Gastroesophageal sphincter (tissue), 4 donors: ENCODE measurements around the gene PRMT3. TPM values are rescaled to one million over a fixed set of nuclear protein-coding genes. Genes with fewer than 3 reads are reported as not detected.

ENCODE experiments used
- ATAC-seq: fragments of 150-250 bp; one replicate; pipeline ENCODE4 v1.9.1; 2016; ENCODE audit warnings: mild to moderate bottlenecking, moderate library complexity
- H3K27ac ChIP-seq, 4 donors: fragments of 200-600 bp; sonication (generic) in 3 of 4; 1 replicate in 3 of 4; 2 replicates in 1 of 4; pipeline ENCODE4 v1.5.1; 2016 to 2019
- H3K27me3 ChIP-seq: fragments of 200-600 bp; sonication (generic); one replicate; pipeline ENCODE4 v1.5.1; 2019
- H3K36me3 ChIP-seq, 2 donors: fragments of 200-600 bp; sonication (generic); one replicate each; pipeline ENCODE4 v1.5.1; 2019; ENCODE audit warnings: control low read depth in 1 of 2
- H3K4me1 ChIP-seq, 3 donors: fragments of 200-600 bp; sonication (generic); 1 replicate in 2 of 3; 2 replicates in 1 of 3; pipeline ENCODE4 v1.5.1; 2016 to 2019; ENCODE audit warnings: control low read depth in 2 of 3
- H3K4me3 ChIP-seq, 2 donors: fragments of 200-600 bp; sonication (generic); one replicate each; pipeline ENCODE4 v1.5.1; 2019; ENCODE audit warnings: mild to moderate bottlenecking in 1 of 2, moderate library complexity in 1 of 2
- H3K9me3 ChIP-seq, 3 donors: fragments of 200-600 bp; sonication (generic); one replicate each; pipeline ENCODE4 v1.5.1; 2017 to 2019; ENCODE audit warnings: control low read depth in 2 of 3
- CTCF ChIP-seq, 4 experiments: fragments of 200-600 bp in 2 of 4; fragments of 450-650 bp in 2 of 4; sonication (generic) in 1 of 4; IDR thresholded peaks; one replicate each; pipeline ENCODE4 v1.5.1; 2017 to 2019; ENCODE audit warnings: antibody characterized with exemption in 4 of 4, mild to moderate bottlenecking in 2 of 4, moderate library complexity in 2 of 4
- EP300 ChIP-seq: sonication (generic); formaldehyde crosslinking; IDR thresholded peaks from one replicate; pipeline ENCODE4 v1.6.1; 2017; ENCODE audit warnings: antibody characterized with exemption, mild to moderate bottlenecking
- POLR2A ChIP-seq, 2 donors: fragments of 450-650 bp; IDR thresholded peaks; one replicate each; pipeline ENCODE4 v1.6.1; 2017; ENCODE audit warnings: antibody characterized with exemption in 2 of 2, mild to moderate bottlenecking in 2 of 2, moderate library complexity in 1 of 2
- POLR2AphosphoS5 ChIP-seq: sonication (generic); formaldehyde crosslinking; IDR thresholded peaks from one replicate; pipeline ENCODE4 v1.6.1; 2017; ENCODE audit warnings: antibody characterized with exemption
- WGBS, 2 donors: methylation state at CpG; one replicate each; pipeline ENCODE4 v1.1.5; 2018; ENCODE audit warnings: low coverage in 1 of 2; 5-methylcytosine and 5-hydroxymethylcytosine counted together
- total RNA-seq, 4 donors: library from RNA; depleted of rRNA; stranded (reverse); fragments of >200 nt; gene quantifications; one replicate each; pipeline ENCODE4 v1.1.0, GENCODE V29; 2016

The PRMT3 gene
- total RNA-seq, 4 donors from 2014 or later = 9.9 to 20.9 (median 18.8) TPM

GRCh38 chr11:20536365-20536764, 148.8 kb downstream of the PRMT3 start:
- H3K27ac ChIP-seq = no peak overlapping the region
- 89 to 100% methylated on average over 2 to 3 of the region's 3 CpGs for WGBS, 2 donors
- H3K27me3 ChIP-seq = peaks cover 13% of the 10 kb centered on the region
- peaks cover 0 to 7% (median 0%) of the 10 kb centered on the region in 3 donors for H3K9me3 ChIP-seq
- no peak overlapping the region for H3K4me3 ChIP-seq
- TF ChIP-seq CTCF (IDR thresholded peaks at IDR 0.05) (no peak), POLR2A (IDR thresholded peaks at IDR 0.05) (no peak), EP300 (no peak), POLR2AphosphoS5 (no peak)
- no peaks in the 10 kb centered on the region for H3K4me1 ChIP-seq
- ATAC-seq = no peak
- H3K36me3 ChIP-seq = no peaks in the 10 kb centered on the region

- no peak for ATAC-seq
- WGBS, 2 donors = 67% methylated on average over 1 of the region's 1 CpG
- TF ChIP-seq EP300 (no peak), POLR2A (IDR thresholded peaks at IDR 0.05) (no peak), CTCF (IDR thresholded peaks at IDR 0.05) (no peak), POLR2AphosphoS5 (no peak)
- H3K27ac ChIP-seq = no peak overlapping the region
- H3K4me3 ChIP-seq = no peak overlapping the region
- peaks cover 0 to 7% (median 0%) of the 10 kb centered on the region in 3 donors for H3K9me3 ChIP-seq
- H3K4me1 ChIP-seq = no peaks in the 10 kb centered on the region
- H3K36me3 ChIP-seq = no peaks in the 10 kb centered on the region
- peaks cover 13% of the 10 kb centered on the region for H3K27me3 ChIP-seq
Observed at GRCh38 chr11:20536784-20537183, 149.3 kb downstream of the PRMT3 start.

GRCh38 chr11:20541503-20541902, 154.0 kb downstream of the PRMT3 start:
- WGBS, 2 donors = 44 to 45% methylated on average over 2 of the region's 2 CpGs
- no peak overlapping the region for H3K27ac ChIP-seq
- no peaks in the 10 kb centered on the region for H3K36me3 ChIP-seq
- H3K4me1 ChIP-seq = no peaks in the 10 kb centered on the region
- H3K27me3 ChIP-seq = peaks cover under 1% of the 10 kb centered on the region
- TF ChIP-seq POLR2A (IDR thresholded peaks at IDR 0.05) = no peak
- no peak for TF ChIP-seq EP300
- no peak for TF ChIP-seq POLR2AphosphoS5
- no peak for TF ChIP-seq CTCF (IDR thresholded peaks at IDR 0.05)
- H3K4me3 ChIP-seq = no peak overlapping the region
- peaks cover 0 to 7% (median 0%) of the 10 kb centered on the region in 3 donors for H3K9me3 ChIP-seq
- no peak for ATAC-seq

- Histone ChIP-seq H3K27ac (no peak overlapping the region), H3K9me3 (no peaks in the 10 kb centered on the region), H3K4me3 (no peak overlapping the region), H3K36me3 (no peaks in the 10 kb centered on the region), H3K27me3 (no peaks in the 10 kb centered on the region), H3K4me1 (no peaks in the 10 kb centered on the region)
- WGBS, 2 donors = 18 to 32% methylated on average over 2 to 5 of the region's 8 CpGs
- no peak for ATAC-seq
- TF ChIP-seq POLR2AphosphoS5 (no peak), POLR2A (IDR thresholded peaks at IDR 0.05) (no peak), CTCF (IDR thresholded peaks at IDR 0.05) (no peak), EP300 (no peak)
Observed at GRCh38 chr11:20544603-20545237, 157.2 kb downstream of the PRMT3 start.

GRCh38 chr11:20547411-20547810, 159.9 kb downstream of the PRMT3 start:
- WGBS, 2 donors = no CpG with 5 or more reads among the region's 2 CpGs
- Histone ChIP-seq H3K4me1 (no peaks in the 10 kb centered on the region), H3K27me3 (no peaks in the 10 kb centered on the region), H3K4me3 (no peak overlapping the region), H3K36me3 (no peaks in the 10 kb centered on the region), H3K27ac (no peak overlapping the region), H3K9me3 (no peaks in the 10 kb centered on the region)
- TF ChIP-seq CTCF (IDR thresholded peaks at IDR 0.05) (no peak), POLR2A (IDR thresholded peaks at IDR 0.05) (no peak), POLR2AphosphoS5 (no peak), EP300 (no peak)
- no peak for ATAC-seq
